Fibroblast of pulmonary artery (primary cell): Measurements from ENCODE around the gene AGR3.

Experiments
- DNase-seq: peaks from one replicate; pipeline ENCODE4 v3.0.0-alpha.2; 2010; ENCODE audit warnings: low read depth
- H3K4me3 ChIP-seq: replicated peaks from 2 replicates; pipeline ENCODE4 v1.5.1; 2011; ENCODE audit warnings: low read depth, mild to moderate bottlenecking, control low read depth, low read length, moderate library complexity
- TF ChIP-seq, protein P1 (sequence below): IDR thresholded peaks from 2 replicates; pipeline ENCODE4 v1.5.1; 2011; ENCODE audit warnings: mild to moderate bottlenecking, control low read depth, low read length, inconsistent platforms; ENCODE audit errors: missing control alignments

The AGR3 gene

DNA sequence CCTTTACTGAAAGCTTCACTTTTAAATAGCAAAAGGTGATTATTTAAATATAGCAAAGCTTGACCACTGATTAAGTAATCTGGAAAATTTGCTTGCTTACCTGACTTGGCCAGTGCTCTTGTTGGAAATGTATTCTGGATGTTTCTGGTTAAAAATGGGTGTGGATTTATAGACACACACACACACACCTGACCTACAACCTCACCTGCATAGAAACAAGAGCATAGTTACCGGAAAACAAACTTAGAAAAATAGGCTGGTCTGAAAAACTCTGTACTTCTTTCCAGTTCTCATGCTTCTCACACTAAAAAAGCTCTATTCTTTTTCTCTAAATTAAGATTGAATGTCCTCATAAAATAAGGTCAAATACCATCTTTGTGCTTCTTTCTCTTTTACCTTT lies at the start of gene AGR3:
Gene AGR3 (minus strand): TSS at position 140 of the 400 bp plus-strand sequence. CDS start 3,365 bp downstream, outside the sequence.
- TF ChIP-seq, protein P1, sequence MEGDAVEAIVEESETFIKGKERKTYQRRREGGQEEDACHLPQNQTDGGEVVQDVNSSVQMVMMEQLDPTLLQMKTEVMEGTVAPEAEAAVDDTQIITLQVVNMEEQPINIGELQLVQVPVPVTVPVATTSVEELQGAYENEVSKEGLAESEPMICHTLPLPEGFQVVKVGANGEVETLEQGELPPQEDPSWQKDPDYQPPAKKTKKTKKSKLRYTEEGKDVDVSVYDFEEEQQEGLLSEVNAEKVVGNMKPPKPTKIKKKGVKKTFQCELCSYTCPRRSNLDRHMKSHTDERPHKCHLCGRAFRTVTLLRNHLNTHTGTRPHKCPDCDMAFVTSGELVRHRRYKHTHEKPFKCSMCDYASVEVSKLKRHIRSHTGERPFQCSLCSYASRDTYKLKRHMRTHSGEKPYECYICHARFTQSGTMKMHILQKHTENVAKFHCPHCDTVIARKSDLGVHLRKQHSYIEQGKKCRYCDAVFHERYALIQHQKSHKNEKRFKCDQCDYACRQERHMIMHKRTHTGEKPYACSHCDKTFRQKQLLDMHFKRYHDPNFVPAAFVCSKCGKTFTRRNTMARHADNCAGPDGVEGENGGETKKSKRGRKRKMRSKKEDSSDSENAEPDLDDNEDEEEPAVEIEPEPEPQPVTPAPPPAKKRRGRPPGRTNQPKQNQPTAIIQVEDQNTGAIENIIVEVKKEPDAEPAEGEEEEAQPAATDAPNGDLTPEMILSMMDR: no peak

DNA sequence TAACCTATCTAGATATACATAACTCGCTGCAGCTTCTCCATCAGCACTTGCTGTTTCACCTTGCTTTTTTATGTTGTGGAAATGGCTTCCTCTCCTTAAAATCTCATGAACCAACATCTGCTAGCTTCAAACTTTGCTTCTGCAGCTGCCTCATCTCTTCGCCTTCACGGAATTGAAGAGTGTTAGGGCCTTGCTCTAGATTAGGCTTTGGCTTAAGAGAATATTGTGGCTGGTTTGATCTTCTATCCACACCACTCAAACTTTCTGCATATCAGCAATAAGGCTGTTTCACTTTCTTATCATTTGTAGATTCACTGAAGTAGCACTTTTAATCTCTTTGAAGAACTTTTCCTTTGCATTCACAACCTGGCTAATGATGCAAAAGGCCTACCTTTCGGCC lies 49.2 kb upstream of the AGR3 start:
- DNase-seq: no peak
- TF ChIP-seq, protein P1: no peak
- no peak overlapping the region for H3K4me3 ChIP-seq

More for the DNA sequence above, at the start of gene AGR3:
- no peak for DNase-seq
- H3K4me3 ChIP-seq: no peak within 1 kb of the TSS

DNA sequence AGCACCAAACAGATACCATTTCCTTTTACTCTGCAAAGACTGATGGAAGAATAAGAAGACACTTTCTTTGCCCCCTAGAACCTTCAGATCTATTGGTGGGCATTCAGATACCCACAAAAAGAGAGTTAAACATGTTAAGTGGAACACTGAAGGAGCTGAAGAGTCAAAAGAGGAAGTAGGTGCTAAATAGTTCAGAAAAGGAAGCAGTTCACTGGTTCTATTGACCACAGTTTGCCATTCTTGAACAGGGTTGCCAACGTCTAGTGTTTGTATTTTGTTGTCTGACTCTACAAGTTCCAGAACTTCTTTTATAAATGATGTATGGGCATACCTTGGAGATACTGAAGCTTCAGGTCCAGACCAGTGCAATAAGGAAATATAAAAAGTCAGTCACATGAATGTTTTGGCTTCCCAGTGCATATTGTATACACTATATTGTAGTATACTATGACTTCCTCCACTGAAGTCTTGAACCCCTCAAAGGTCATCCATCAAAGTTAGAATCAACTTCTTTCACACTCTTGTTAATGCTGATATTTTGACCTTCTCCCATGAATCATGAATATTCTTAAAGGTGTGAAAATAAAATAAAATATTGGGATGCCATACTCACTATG lies 47.5 kb upstream of the AGR3 start:
- no peak for DNase-seq
- TF ChIP-seq, protein P1: no peak
- no peak overlapping the region for H3K4me3 ChIP-seq

DNA sequence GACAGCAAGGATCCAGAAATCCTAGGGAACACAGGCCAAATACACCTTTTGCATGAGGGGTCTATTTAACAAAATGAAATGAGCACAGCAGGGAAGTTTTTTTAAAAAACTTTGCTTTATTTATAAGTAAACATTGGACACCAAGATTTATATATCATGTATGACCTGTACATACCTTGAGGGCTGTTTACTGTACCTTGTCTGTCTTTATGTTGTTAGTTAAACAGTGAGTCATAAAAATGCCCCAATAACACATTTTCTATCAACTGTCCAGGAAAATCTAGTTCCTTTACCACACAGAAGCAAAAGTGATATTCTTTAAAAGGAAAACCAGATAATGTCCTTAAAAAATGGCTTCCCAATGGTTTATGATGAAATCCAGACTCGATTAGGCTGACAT lies 45.1 kb upstream of the AGR3 start:
- DNase-seq: no peak
- H3K4me3 ChIP-seq: no peak overlapping the region
- TF ChIP-seq, protein P1: no peak

GRCh38 chr7:16926283-16926682 lies 44.5 kb upstream of the AGR3 start:
- DNase-seq: peak; percentile 77
- TF ChIP-seq, protein P1: peak; percentile 96
- no peak overlapping the region for H3K4me3 ChIP-seq

DNA sequence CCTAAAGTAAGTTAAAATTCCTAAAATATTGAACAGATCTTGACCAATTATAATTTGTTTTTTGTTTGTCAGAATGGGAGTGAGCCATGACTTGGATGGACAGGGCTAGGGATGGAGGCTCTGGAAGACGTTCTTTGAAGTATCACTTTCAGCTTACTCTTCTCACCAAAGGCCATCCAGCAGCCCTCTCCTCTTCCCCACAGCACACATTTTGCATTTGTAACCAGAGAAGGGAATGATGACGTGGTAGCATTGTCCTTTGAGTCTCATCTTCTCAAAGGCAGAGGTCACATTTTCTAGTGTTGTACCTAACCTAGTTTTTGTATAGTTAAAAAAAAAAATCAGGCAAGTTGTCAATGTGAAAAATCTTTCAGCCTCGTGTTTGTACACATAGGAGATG lies 43.8 kb upstream of the AGR3 start:
- DNase-seq: no peak
- TF ChIP-seq, protein P1: no peak
- H3K4me3 ChIP-seq: no peak overlapping the region

DNA sequence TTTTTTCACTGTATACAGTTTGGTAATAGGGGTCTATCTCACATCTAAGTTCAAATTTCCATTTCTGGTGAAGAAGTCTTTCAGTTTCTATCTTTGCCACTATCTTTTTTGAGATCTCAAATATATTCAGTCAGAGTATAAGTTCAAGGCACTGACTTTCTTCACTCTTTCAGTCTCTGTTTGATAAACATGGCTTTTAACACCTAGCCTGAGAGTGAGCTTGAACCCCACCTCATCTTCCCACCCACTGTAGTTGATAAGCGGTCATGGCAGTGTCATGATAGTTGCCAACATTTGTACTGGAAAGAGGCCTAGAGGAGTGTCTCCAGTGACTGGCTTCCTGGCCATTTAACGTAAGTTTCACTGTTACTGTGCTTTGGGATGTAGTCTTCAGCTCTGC lies 41.2 kb upstream of the AGR3 start:
- no peak overlapping the region for H3K4me3 ChIP-seq
- TF ChIP-seq, protein P1: no peak
- DNase-seq: no peak
